NCI-H748 (cell line): ENCODE data around the gene OTOA.
"Not testable (repeated sequence)": the region's sequence is repeated elsewhere in the genome, so short reads cannot be mapped to it uniquely, and the experiment has no call there.

Experiments
- DNase-seq: peaks from one replicate; lab custom pipeline; 2025; ENCODE audit not compliant: unreplicated experiment; lab: John Stamatoyannopoulos, UW

Gene OTOA

GRCh38 chr16:21639493-21639892, 24.3 kb upstream of the OTOA start:
- no peak for DNase-seq

- DNase-seq: no peak
Observed at GRCh38 chr16:21641916-21642315, 21.9 kb upstream of the OTOA start.

- DNase-seq: no peak
Observed at GRCh38 chr16:21642861-21643260, 20.9 kb upstream of the OTOA start.

- DNase-seq: no peak
Observed at GRCh38 chr16:21643785-21644184, 20.0 kb upstream of the OTOA start.

GRCh38 chr16:21644674-21645073, 19.1 kb upstream of the OTOA start:
- no peak for DNase-seq

- DNase-seq: no peak
Observed at GRCh38 chr16:21645261-21645721, 18.5 kb upstream of the OTOA start.

GRCh38 chr16:21646091-21646490, 17.7 kb upstream of the OTOA start:
- no peak for DNase-seq

- DNase-seq: no peak
Observed at GRCh38 chr16:21646721-21647561, 16.8 kb upstream of the OTOA start.

- DNase-seq: no peak
Observed at GRCh38 chr16:21647562-21648164, 16.1 kb upstream of the OTOA start.

- DNase-seq: not testable (repeated sequence)
Observed at GRCh38 chr16:21649826-21650406, 13.9 kb upstream of the OTOA start.

- DNase-seq: no peak
Observed at GRCh38 chr16:21650521-21650920, 13.2 kb upstream of the OTOA start.

- no peak for DNase-seq
Observed at GRCh38 chr16:21651515-21651914, 12.3 kb upstream of the OTOA start.

- DNase-seq: no peak
Observed at GRCh38 chr16:21652453-21652852, 11.3 kb upstream of the OTOA start, which contains the start of gene IGSF6. Gene IGSF6 (minus strand): TSS chr16:21652608. CDS start chr16:21652598, 10 bp downstream.

- no peak for DNase-seq
Observed at GRCh38 chr16:21653571-21653970, 10.2 kb upstream of the OTOA start.

- DNase-seq: no peak
Observed at GRCh38 chr16:21654466-21654865, 9.3 kb upstream of the OTOA start.

- DNase-seq: no peak
Observed at GRCh38 chr16:21654881-21655280, 8.9 kb upstream of the OTOA start.

- peak; percentile 14 for DNase-seq
Observed at GRCh38 chr16:21656795-21657768, 6.7 kb upstream of the OTOA start.

GRCh38 chr16:21659124-21659523, 4.6 kb upstream of the OTOA start:
- no peak for DNase-seq

GRCh38 chr16:21664801-21665492, 1.2 kb downstream of the OTOA start:
- no peak for DNase-seq

- DNase-seq: no peak
Observed at GRCh38 chr16:21666772-21667171, 3.0 kb downstream of the OTOA start.
